Activated naive CD4-positive, alpha-beta T cell treated with anti-CD3 and anti-CD28 coated beads, Interleukin-2, amount 10 ng/mL, durations not matched to agents 7 days and 5 days (primary cell): ENCODE data around the gene FASN.

ENCODE experiments used
- CTCF ChIA-PET: fragments of 350-600 bp; sonication (Branson Sonifier 250); formaldehyde crosslinking; loops from one replicate; lab custom pipeline; 2021; ENCODE audit warnings: antibody characterized with exemption; lab: Charles Lee
- DNase-seq: peaks from one replicate; pipeline ENCODE4 v3.0.0-alpha.2; 2020
- H3K27ac Mint-ChIP-seq: one replicate; pipeline ENCODE4 v1.8.0; 2021; ENCODE audit warnings: mild to moderate bottlenecking, moderate library complexity, mixed read lengths
- H3K27me3 Mint-ChIP-seq: one replicate; pipeline ENCODE4 v1.8.0; 2021; ENCODE audit warnings: mild to moderate bottlenecking, mixed read lengths
- H3K36me3 Mint-ChIP-seq: one replicate; pipeline ENCODE4 v1.8.0; 2021; ENCODE audit warnings: mixed read lengths
- H3K4me1 Mint-ChIP-seq: one replicate; pipeline ENCODE4 v1.8.0; 2021; ENCODE audit warnings: mixed read lengths
- H3K4me3 Mint-ChIP-seq: one replicate; pipeline ENCODE4 v1.8.0; 2021; ENCODE audit warnings: mild to moderate bottlenecking, moderate library complexity, mixed read lengths
- H3K9me3 Mint-ChIP-seq: one replicate; pipeline ENCODE4 v1.8.0; 2021; ENCODE audit warnings: mixed read lengths

Gene FASN

DNA sequence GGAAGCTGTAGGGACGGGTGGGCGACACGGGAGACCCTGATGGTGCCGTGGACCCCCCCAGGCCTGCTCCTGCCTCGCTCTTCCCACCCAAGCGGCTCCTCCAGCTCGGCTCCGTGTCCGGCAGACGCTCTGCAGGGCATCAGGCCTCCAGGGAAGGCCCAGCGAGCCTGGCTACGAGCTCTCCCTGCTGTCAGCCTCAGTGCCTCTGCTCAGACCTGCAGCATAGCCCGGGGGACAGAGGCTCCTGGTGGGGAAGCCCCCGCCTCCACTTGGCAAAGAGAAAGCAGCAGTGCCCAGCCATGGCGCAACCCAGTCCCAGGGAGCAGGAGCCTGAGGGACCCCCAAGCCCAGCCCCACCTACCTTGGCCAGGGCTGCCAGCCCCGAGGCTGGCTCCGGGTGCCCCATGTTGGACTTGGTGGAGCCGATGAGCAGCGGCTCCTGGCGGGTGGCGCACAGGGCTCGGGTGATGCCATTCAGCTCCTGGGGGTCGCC, 5.9 kb downstream of the FASN start:
- peaks cover 13% of the 10 kb centered on the region for H3K4me1 Mint-ChIP-seq
- CTCF ChIA-PET: no interaction called here
- H3K36me3 Mint-ChIP-seq: peaks cover 20% of the 10 kb centered on the region
- no peak overlapping the region for H3K4me3 Mint-ChIP-seq
- H3K27ac Mint-ChIP-seq: no peak overlapping the region
- H3K27me3 Mint-ChIP-seq: no peaks in the 10 kb centered on the region
- no peaks in the 10 kb centered on the region for H3K9me3 Mint-ChIP-seq
- no peak for DNase-seq

DNA sequence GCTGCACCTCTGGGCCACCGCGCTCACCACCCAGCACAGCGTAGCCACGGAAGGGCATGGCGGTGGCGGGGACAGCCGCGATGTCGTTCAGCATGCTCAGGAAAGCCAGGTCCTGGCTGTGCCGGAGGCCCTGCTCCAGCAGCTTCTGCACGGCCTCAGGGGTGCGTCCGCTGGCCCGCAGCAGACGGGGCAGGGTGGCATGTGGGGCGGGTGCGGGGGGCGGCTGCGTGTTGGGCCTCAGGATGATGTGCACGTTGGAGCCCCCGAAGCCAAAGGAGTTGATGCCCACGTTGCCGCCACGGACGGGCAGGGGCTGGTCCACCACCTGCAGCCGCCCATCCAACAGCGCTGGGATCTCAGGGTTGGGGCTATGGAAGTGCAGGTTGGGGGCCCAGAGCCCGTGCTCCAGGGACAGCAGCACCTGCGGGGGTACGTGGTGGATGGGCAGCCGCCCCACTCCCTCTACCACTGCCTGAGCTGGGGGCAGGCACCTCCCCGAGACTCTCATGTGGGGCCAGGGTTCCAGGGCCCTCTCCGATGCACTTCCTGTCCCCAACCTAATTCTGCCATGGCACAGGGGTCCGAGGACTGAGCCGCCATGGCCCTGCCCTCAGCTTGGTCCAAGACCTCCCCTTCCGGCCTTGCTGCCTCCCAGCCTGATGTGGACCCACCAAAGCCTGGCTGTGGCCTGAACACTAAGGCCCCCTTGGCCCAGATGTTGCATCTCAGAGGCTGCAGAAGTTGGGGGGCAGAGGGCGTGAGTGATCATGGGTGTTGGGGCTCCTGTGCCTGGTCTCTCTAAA, 6.6 kb downstream of the FASN start:
- peaks cover 10% of the 10 kb centered on the region for H3K4me1 Mint-ChIP-seq
- no peak for DNase-seq
- no peak overlapping the region for H3K27ac Mint-ChIP-seq
- no peak overlapping the region for H3K4me3 Mint-ChIP-seq
- CTCF ChIA-PET: no interaction called here
- no peaks in the 10 kb centered on the region for H3K9me3 Mint-ChIP-seq
- peaks cover 22% of the 10 kb centered on the region for H3K36me3 Mint-ChIP-seq
- no peaks in the 10 kb centered on the region for H3K27me3 Mint-ChIP-seq

DNA sequence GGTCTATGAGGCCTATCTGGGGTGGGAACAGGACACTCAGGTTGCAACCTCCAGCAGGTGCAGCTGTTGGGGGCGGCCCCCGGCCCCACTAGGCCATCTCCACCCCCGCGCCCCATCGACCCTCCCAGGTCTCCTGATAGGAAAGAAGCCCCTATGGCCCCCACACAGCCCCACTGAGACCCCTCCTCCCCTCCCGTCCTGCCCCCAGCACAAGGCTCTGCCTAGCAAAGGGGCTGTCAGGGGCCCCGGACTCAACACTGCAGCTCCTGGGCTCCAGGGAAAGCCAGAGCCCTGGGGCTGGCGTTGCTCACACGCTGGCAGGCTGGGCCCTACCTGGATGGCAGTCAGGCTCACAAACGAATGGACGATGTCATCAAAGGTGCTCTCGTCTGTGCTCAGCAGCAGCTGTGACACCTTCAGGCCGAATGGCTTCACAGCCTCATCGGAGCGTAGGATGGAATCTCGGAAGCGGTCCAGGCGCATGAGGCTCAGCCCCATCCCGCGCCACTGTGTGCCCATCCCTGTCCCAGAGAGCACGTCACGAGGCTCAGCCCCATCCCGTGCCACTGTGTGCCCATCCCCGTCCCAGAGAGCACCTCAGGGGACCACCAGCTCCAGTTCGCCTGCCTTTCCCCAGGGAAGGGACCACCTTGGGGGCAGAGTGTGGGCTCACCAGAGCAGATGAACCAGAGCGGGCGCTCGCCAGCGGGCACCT, 7.3 kb downstream of the FASN start:
- Mint-ChIP-seq H3K4me3 (no peak overlapping the region), H3K27me3 (no peaks in the 10 kb centered on the region), H3K27ac (no peak overlapping the region), H3K36me3 (peaks cover 18% of the 10 kb centered on the region), H3K9me3 (no peaks in the 10 kb centered on the region), H3K4me1 (peaks cover 4% of the 10 kb centered on the region)
- CTCF ChIA-PET: no interaction called here
- DNase-seq: no peak

DNA sequence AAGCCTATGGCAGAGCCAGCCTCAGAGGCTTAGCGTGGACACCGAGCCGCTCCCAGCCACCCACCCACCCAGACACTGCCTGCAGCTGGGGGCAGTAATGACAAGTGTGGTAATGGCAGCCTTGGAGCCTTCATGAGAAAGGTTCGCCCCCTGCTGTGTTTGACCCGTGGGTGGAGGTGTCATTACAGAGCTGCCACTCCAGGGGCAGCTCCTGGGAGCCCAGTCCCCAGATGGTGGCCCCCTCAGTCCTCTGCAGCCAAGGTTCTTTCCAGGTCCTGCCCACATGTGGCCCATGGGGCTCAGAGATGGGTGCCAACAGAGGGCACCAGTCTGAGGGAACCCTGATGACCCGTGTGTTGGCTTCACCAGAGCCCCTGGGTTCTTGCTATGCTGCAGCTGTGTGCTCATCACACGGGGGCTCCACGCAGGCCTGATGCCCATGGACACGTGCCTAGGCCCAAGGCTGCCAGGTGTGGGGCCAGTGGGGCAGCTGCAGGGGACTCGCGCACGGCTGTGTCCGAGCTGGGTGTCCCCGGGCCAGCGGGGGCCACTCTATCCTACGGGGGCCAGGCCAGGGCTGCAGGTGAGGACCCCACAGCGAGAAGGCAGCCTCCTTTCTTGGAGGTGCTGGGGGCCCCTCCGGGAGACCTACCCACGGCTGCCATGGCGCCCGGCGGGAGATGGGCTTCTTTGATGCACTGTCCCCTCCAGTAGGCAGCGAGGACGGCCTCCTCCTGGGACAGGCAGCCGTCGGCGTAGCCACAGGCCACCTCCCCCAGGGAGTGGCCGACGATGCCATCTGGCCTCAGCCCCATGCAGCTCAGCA, 8.1 kb downstream of the FASN start:
- H3K27ac Mint-ChIP-seq: no peak overlapping the region
- DNase-seq: no peak
- no peaks in the 10 kb centered on the region for H3K27me3 Mint-ChIP-seq
- peaks cover 17% of the 10 kb centered on the region for H3K36me3 Mint-ChIP-seq
- H3K4me3 Mint-ChIP-seq: no peak overlapping the region
- CTCF ChIA-PET: no interaction called here
- H3K9me3 Mint-ChIP-seq: no peaks in the 10 kb centered on the region
- peaks cover 2% of the 10 kb centered on the region for H3K4me1 Mint-ChIP-seq

DNA sequence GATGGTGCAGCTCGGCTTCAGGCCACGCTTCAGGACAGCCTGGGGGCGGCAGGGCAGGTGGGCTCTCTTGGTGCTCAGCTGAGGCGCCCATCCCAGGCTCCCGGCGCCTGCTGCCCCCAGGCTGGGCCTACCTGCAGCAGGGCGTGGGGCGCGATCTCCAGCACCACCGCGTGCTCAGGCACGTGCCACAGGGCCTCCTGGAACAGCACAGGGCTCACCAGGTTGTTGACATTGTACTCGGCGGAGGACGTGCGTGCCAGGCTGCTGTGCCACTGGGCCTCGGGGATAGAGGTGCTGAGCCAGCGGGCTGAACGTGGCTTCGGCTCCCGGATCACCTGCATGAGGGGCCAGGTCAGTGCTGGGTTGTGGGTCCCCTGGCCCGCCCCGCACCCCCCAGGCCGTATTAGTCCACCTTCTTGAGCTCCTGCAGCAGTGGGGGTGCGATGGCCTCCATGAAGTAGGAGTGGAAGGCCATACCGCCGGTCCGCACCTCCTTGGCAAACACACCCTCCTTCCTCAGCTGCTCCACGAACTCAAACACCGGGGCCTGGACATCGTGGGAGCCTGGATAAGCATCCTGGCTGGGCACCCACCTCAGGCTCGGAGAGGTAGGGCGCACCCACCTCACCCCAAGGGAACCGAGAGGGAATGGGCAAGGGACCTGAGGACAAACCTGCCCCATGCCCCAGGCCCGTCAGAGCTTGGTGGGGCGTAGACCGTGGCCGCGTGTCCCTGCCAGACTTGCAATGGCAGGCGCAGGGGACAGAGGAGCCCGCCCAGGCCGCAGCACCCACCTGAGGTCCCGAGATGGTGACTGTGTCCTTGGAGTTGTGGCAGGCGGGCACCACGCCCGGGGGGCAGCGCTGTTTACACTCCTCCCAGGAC, 9.0 kb downstream of the FASN start:
- Mint-ChIP-seq H3K36me3 (peaks cover 21% of the 10 kb centered on the region), H3K4me3 (no peak overlapping the region), H3K9me3 (no peaks in the 10 kb centered on the region), H3K27me3 (no peaks in the 10 kb centered on the region), H3K4me1 (peaks cover 2% of the 10 kb centered on the region), H3K27ac (no peak overlapping the region)
- no peak for DNase-seq
- CTCF ChIA-PET: no interaction called here

DNA sequence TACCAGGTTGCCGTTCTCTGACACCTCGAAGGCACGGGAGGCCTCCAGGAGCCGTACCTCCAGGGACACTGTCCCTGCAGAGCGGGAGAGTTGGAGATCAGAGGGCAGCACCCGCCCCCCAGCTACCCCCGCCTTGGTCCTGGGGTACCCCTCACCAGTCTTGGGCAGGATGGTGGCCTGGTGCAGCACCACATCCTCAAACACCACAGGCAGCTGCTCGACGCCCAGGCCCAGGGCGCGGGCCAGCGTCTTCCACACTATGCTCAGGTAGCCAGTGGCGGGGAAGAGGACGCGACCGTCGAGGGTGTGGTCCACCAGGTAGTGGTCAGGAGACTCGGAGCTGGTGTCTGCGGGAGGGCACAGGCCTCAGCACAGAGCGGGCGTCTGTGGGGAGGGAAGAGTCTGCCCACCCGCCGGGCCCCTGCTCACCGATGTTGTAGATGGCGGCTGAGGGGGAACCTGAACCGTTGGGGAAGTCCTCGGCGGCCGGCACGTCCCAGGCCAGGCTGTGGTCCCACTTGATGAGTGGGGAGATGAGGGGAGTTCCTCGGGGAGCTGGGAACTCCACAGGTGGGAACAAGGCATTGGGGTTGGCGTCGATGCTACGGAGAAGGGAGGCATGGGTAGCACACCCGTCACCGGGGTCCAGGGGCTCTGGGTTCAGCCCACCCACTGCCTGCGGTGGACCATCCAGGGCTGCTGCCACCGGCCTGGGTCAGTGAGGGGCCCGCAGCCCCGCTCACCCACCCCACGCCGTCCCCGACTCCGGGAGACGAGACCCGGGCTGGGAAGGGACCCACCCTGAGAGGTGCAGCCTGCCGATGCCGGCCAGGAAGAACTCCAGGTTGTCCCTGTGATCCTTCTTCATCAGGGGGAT, 9.8 kb downstream of the FASN start:
- Mint-ChIP-seq H3K27ac (no peak overlapping the region), H3K4me3 (no peak overlapping the region), H3K9me3 (no peaks in the 10 kb centered on the region), H3K36me3 (peaks cover 22% of the 10 kb centered on the region), H3K4me1 (no peaks in the 10 kb centered on the region), H3K27me3 (no peaks in the 10 kb centered on the region)
- DNase-seq: no peak
- CTCF ChIA-PET: interaction anchor here (0.6 kb wide), 1 partner anchor 123 kb away, joined by 3 read pairs; no protein-coding TSS in a partner anchor

DNA sequence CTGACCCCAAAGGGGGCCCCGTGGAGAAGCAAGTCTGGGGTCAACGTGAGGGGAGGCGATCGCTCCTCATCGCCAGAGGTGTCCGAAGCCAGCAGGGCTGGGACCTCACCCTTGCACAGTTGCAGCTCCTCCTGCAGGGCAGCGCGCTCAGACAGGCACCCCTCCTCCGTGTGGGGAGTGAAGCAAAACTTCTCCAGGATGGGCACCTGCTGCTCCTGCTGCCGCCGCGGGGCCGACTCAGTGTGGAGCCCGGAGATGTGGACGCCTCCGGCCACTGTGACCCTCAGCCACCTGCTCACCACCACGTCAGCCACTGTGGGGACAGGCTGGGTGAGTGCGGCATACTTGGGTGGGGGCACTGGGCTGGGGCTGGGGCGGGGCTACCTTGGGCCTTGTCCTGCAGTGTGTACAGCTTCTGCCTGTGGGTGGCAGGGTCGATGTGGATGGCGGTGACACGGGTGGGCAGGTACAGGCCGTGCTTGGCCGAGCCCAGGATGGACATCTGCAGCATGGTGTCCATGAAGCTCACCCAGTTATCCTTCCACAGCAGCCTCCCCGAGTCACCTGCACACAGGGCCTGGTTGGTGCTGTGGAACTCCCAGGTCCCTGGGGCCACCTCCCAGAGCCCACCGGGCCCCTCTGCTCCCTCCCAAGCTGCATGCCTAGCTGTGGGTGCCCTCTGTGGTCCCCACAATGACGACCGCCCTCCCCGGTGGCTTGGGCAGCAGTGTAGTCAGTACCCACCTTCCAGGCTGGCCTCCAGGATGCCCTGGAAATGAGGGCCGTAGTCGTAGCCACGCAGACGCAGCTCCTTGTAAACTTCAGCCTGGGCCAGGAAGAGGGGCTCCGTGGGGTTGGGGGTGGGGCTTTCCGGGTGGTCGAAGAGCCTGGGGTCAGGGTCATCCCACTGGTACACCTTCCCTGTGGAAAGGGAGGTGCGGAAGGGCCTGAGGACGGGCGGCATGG, 10.8 kb downstream of the FASN start:
- peaks cover 24% of the 10 kb centered on the region for H3K36me3 Mint-ChIP-seq
- H3K27me3 Mint-ChIP-seq: no peaks in the 10 kb centered on the region
- H3K4me3 Mint-ChIP-seq: no peak overlapping the region
- DNase-seq: no peak
- no peaks in the 10 kb centered on the region for H3K9me3 Mint-ChIP-seq
- no peaks in the 10 kb centered on the region for H3K4me1 Mint-ChIP-seq
- no peak overlapping the region for H3K27ac Mint-ChIP-seq
- CTCF ChIA-PET: no interaction called here

DNA sequence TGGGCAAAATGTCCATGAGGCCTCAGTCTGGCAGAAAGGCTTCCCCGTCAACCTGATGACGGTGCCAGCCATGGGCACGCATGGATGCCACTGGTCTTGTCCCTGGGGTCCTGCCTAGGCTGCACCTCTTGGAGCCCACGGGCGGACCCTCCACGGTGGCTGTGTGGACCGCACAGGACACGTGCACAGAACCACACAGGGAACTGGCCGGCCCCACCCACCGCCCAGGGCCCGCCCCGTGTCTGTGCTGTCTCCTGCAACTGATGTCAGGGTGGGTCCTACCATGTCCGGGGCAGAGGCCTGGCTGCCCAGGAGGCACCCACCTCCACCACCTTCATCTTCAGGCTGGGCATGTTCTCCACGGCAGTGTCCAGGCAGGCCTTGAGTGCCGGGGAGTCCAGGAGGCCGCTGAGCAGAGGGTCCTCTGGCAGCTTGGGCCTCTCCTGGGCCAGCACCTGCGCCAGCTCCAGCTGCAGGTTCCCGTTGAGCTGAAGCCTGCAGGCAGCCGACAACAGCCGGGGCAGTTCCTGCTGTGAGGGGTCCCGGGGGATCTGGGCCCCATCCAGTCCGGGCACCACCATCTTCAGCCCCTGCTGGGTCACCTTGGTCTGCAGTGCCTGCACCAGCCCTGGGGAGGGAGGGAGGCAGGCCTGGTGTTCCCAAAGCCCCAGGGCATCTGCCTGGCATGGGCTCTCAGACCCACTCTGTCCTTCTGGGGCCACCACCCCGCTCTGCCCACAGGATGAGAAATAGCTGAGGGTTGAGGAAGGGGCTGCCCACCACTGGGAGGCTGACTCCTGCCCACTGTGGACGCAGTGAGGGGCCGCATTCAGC, 11.9 kb downstream of the FASN start:
- Mint-ChIP-seq H3K4me3 (no peak overlapping the region), H3K36me3 (peaks cover 21% of the 10 kb centered on the region), H3K9me3 (no peaks in the 10 kb centered on the region), H3K27me3 (no peaks in the 10 kb centered on the region), H3K4me1 (no peaks in the 10 kb centered on the region), H3K27ac (no peak overlapping the region)
- DNase-seq: no peak
- CTCF ChIA-PET: no interaction called here

DNA sequence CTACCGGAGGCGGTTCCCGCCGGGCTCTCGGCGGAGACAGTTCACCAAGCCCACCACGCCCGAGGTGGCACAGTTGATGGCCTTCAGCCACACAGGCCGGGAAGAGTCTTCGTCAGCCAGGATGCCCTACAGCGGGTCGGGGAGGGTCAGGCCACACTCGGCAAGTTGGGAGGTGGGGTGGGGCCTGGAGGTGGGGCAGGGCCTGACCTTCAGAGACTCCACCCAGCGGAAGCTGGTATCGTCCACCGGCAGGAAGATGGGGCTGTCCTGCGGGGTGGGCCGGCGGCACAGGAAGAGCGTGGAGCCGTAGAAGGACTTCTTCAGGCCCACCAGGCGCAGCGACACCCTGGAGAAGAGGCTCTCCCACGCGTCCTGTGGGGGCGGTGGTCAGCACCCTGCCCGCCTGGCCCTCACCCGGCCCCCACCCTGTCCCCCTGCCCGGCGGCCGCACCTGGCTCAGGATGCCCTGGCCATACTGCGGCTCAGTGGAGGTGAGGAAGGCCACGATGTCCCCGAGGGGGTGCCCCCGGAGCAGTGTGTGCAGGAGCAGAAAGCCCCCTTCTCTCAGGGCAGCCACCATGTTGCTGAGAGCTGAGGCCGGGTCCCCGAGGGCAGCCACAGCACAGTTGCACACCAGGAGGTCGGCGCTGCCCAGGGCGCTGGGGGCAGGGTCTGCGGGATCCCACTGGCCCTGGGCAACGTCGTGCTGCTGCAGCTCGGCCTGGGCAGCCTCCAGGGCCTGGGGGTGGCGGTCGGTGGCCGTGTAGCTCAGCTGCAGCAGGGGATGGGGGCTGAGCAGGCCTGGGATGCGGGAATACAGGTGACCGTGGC, 12.8 kb downstream of the FASN start:
- CTCF ChIA-PET: no interaction called here
- no peaks in the 10 kb centered on the region for H3K9me3 Mint-ChIP-seq
- peaks cover 20% of the 10 kb centered on the region for H3K36me3 Mint-ChIP-seq
- no peak for DNase-seq
- no peak overlapping the region for H3K4me3 Mint-ChIP-seq
- no peaks in the 10 kb centered on the region for H3K27me3 Mint-ChIP-seq
- H3K27ac Mint-ChIP-seq: no peak overlapping the region
- H3K4me1 Mint-ChIP-seq: no peaks in the 10 kb centered on the region

DNA sequence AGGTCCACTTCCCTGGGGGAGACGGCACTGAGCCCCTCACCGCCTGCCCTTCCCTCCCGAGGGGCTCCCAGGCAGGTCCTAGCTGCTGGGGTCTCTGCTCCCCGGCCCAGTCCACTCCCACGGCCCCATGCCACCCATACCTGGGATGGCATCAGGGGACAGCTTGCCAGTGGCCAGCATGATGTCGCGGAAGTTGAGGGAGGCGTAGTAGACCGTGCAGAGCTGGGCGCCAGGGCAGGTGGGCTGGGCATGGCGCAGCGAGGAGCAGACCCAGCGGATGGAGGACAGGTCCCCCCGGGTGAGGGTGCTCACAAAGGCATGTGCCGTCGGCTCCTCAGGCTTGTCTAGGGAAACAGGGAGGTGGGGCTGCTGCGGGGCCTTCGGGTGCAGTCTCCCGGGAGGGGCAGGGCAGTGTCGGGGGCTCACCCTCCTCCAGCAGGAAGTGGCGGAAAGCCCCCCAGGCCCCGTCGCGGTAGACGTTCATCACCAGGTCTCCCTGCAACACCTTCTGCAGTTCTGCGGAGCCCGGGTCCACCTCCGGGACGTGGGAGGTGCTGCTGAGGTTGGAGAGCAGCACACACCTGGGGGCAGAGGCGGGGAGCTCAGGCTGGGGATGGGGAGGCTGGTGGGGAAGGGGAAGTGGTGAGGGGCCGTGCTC, 13.5 kb downstream of the FASN start:
- H3K36me3 Mint-ChIP-seq: peaks cover 24% of the 10 kb centered on the region

More for the DNA sequence above, 13.5 kb downstream of the FASN start:
- CTCF ChIA-PET: no interaction called here
- no peak for DNase-seq
- H3K27me3 Mint-ChIP-seq: no peaks in the 10 kb centered on the region
- no peak overlapping the region for H3K27ac Mint-ChIP-seq
- no peaks in the 10 kb centered on the region for H3K9me3 Mint-ChIP-seq
- H3K4me3 Mint-ChIP-seq: no peak overlapping the region
- no peaks in the 10 kb centered on the region for H3K4me1 Mint-ChIP-seq
